HG03039 (cell line): ENCODE measurements around the gene LAMA5.
"Not testable (repeated sequence)": the region's sequence is repeated elsewhere in the genome, so short reads cannot be mapped to it uniquely, and the experiment has no call there.

Experiments
- ATAC-seq: cut with Tn5 transposase; IDR thresholded peaks from one replicate; pipeline ENCODE4 v1.9.1; 2021; ENCODE audit warnings: mild to moderate bottlenecking, moderate library complexity; ENCODE audit not compliant: unreplicated experiment

The LAMA5 gene

GRCh38 chr20:62388839-62389600, 21.9 kb upstream of the LAMA5 start:
- no peak for ATAC-seq

GRCh38 chr20:62387933-62388635, 21.0 kb upstream of the LAMA5 start:
- ATAC-seq: no peak

DNA sequence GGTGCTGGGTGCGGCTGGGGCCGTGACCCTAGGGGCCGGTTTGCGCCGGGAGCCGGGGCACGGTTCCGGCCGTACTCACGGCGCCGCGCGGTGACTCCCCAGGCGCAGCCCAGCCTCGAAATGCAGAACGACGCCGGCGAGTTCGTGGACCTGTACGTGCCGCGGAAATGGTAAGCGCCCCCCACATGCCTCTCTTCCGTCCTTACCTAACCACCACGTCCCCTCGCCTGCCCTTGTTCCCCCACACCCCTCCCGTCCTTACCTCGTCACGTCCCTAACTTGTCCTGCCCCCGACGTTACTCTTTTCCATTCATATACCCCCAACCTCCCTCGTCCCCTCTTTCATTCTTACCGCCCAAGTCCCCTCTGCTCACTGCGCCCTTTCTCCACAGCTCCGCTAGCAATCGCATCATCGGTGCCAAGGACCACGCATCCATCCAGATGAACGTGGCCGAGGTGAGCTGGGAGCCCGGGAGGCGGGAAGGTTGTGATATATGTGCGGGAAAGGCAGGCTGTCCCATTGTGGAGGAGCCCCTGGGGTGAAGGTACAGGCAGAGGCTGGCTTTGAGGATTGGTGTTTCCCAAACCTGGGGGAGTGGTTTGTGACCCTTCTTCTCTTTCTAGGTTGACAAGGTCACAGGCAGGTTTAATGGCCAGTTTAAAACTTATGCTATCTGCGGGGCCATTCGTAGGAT, 20.3 kb upstream of the LAMA5 start:
- ATAC-seq: no peak

DNA sequence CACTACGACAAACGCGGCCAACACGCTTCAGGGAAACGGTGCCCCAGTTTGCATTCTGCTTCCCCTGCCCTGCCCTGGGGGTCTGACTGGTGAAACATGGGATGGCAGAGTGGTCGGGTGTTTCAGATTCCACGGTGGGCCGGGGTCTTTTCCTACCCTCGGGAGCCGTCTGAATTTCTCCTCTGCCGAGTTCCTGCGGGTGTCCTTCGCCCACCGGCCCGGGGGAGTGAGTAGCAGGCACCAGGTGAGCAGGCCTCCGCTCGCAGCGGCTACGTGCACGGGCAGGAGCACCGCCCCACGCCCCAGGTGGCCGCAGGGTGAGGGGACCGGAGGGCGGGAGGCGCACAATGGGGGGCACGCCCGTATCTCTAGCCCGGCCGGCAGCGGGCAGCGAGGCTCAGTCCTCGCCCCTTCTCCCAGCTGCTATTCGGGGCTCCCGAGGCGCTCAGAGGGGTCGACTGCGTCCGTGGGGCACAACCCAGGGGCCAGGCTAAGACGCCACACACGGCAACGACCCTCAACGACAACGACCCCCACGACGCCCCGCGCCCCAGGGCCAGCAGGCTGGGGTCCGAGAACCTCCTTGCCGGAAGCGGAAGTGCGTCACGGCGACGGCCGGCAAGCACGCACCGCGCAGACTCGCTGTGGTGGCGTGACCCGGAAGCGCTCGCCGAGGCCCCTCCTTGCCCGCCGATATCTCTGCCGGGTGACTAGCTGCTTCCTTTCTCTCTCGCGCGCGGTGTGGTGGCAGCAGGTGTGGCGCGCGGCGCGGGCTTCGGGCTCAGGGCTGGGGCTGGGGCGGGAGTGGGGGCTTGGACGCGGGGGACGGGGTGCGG, 19.5 kb upstream of the LAMA5 start, which contains the start of gene RPS21:
TSS of gene RPS21 (plus strand) at position 721 of the 836 bp plus-strand sequence. CDS start 236 bp downstream, outside the sequence.
- ATAC-seq: peak; percentile 65

DNA sequence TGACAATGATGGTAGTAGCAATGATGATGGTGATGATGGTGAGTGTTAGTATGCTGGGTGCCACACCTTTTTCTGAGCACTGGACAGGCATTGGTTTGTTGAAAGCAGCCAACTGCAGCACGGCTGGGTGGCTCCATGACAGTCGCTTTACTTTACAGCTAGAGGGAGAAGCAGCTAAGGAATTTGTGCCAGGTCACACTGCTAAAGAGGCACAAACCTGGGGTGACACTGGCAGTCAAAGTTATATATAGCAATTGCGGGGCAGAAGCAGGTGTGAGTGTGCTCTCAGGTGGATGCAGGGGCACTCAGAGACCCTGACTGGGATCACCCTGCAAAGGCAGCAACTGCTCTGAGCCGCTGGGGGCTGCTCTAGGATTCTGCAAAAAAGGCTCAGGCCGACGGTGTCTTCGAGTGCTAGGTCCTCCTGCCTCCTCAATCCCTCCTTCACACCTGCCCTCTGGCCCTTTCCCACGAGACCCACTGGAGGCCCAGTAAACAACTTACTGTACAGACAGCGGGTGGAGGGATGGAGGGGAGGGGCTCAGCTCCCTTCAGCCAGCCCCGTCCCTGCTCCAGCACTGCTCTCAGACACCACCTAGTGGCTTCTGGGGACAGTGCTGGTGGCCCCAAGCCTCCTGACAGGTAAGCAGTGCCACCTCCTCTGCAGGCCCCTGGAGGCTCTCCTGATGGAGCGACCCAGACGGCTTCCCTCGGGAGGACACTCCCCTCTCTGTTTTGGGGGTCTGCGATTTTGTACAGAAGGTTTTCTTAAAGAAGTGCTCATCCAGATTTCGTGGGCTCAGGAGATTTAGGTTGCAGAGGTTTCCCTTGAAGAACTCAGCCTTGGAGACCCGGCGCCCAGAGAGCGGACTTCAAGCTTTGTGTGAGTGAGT, 15.4 kb upstream of the LAMA5 start:
- peak; percentile 52 for ATAC-seq

DNA sequence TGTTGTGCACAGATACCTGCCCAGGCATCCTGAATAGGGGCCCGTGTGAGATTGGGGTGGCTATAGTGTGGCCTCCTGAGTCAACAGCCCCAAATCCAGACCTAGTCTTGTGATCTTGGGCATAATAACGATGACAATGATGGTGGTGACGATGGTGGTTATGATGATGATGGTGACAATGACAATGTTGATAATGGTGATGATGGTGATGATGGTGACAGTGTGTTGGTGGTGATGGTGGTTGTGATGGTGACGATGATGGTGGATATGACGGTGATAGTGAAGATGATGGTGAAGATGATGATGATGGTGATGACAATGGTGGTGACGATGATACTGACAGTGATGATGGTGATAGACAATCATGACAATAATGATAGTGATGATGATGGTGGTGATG, 14.7 kb upstream of the LAMA5 start:
- no peak for ATAC-seq

- ATAC-seq: no peak
These were observed 14.2 kb upstream of the LAMA5 start for GRCh38 chr20:62381202-62381797.

- no peak for ATAC-seq
These were observed 11.1 kb upstream of the LAMA5 start for GRCh38 chr20:62378215-62378614.

DNA sequence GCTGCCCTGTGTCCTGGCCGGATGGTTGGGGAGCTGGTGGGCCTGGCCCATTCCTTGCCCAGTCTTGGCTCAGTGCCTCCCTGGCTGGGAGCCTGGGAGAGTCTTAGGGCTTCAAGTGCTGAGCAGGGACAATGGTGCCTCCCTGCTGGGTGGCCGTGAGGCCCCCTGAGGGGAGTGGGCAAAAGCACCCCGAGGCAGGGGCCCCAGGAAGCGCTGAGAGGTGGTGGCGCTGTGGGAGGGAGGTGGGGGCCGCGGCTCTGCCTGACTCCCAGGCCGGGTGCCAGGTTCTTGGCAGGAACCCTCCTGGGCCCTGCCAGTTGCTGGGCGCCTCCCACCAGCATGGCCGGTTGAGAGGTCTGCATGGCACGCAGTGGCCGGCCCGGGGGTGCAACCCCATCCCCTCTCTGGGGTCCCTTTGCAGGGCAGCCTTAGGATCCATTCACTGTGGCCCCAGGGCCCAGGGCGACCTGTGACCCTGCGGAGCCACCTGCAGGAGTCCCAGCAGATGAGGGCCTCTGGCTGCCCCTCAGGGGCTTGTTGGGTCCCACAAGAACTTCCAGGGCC, 10.6 kb upstream of the LAMA5 start:
- ATAC-seq: no peak

- ATAC-seq: no peak
These were observed 10.0 kb upstream of the LAMA5 start for GRCh38 chr20:62377064-62377461.

- ATAC-seq: no peak
These were observed 9.3 kb upstream of the LAMA5 start for GRCh38 chr20:62376112-62377063.

DNA sequence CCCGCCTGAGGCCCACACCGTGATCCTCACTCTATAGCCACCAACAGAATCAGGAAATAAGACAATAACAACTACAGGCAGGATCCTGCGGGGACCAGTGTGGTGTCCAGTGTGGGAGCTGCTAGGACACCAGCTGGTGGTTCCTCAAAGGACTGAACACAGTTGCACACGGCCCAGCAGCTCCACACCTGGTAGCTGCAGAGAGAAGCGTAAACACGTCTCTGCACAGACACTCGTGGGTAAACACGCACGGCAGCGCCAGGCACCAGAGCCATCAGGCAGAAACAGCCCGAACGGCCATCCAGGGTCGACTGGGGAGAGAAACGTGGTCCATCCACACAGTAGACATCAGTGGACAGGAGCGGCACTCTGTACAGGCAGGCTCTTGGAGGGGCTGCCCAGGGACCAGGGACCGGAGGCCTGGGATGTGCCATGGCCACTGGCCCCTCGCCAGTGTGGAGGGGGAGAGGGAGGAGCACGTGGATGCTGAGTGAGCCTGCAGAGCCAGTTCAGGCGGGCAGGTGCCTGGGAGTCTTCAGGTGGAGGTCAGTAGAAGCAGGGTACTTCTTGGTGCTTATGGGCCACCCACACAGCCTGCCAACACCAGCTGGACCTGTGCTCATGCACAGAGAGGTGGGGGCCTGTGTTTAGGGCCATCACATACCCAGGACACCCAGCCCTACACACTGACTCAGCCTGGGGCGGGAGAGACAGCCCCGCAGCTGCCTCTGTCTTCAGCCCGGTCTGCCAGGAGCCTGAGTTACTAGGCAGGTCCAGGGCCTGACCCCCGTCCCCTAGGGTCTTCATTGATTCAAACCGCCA, 7.4 kb upstream of the LAMA5 start:
- ATAC-seq: no peak

DNA sequence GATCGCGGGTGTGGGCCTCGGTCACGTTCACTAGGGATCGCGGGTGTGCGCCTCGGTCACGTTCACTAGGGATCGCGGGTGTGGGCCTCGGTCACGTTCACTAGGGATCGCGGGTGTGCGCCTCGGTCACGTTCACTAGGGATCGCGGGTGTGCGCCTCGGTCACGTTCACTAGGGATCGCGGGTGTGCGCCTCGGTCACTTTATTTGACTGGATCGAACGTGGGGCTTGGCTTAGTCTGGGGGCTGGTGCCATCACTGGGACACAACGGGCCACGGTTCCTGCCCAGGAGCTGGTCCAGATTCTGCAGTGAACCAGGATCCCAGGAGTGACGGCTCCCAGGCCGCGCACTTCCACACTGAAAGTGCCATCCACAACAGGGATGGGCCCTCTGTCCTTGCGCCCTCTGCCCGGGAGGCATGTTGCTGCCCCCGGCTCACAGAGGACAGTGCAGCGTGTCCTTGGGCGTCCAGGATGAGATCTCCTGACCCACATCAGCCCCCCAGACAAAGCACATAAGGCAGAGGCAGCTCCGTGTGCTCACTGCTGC, 6.6 kb upstream of the LAMA5 start:
- ATAC-seq: not testable (repeated sequence)

- ATAC-seq: no peak
These were observed 5.2 kb upstream of the LAMA5 start for GRCh38 chr20:62372042-62372993.

- no peak for ATAC-seq
These were observed 4.5 kb upstream of the LAMA5 start for GRCh38 chr20:62371588-62372041.
